Fibroblast of pulmonary artery (primary cell): ENCODE measurements around the gene RHPN2.

Experiments
- DNase-seq: peaks from one replicate; pipeline ENCODE4 v3.0.0-alpha.2; 2010; ENCODE audit warnings: low read depth
- H3K4me3 ChIP-seq: replicated peaks from 2 replicates; pipeline ENCODE4 v1.5.1; 2011; ENCODE audit warnings: low read depth, mild to moderate bottlenecking, control low read depth, low read length, moderate library complexity
- CTCF ChIP-seq: IDR thresholded peaks from 2 replicates; pipeline ENCODE4 v1.5.1; 2011; ENCODE audit warnings: mild to moderate bottlenecking, control low read depth, low read length, inconsistent platforms; ENCODE audit errors: missing control alignments

The RHPN2 gene

DNA sequence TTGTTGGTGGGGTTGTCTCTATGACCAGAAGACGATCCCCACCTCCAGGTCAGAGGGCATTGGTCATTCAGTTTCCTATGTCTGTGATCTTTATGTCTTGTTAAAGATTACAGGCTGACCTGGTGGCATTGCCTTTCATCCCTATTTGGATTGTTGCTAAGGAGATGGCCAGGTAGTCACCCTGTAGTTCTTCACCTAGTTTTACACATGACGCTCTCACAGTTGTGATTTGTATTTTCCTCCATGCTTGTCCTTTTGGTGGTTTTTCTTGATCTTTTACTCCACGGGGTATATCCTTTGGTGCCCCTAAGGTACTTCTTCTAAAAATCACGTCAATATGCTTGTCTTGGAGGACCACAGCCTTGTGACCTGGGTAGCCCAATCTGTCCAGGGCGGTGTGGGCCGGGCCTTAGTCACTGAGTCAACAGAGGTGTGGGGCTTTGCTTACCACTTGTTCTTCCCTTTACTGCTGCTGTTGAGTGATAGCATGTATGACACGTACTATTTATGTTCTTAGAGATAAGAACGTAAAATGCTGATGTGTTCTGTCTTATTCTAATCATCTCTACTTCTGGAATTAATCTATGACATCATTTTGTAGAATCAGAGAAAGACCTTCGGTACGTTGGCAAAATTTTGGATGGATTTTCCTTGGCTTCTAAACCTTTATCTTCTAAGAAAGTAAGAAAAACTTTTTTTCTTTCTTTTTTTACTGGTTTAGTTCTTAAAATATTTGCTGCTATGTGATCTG, 36.4 kb upstream of the RHPN2 start:
- DNase-seq: no peak
- no peak overlapping the region for H3K4me3 ChIP-seq
- no peak for TF ChIP-seq CTCF

- no peak for DNase-seq
- no peak for TF ChIP-seq CTCF
- no peak overlapping the region for H3K4me3 ChIP-seq
These were observed 33.4 kb upstream of the RHPN2 start for GRCh38 chr19:33098055-33098534.

- no peak for TF ChIP-seq CTCF
- no peak overlapping the region for H3K4me3 ChIP-seq
- DNase-seq: no peak
These were observed 31.3 kb upstream of the RHPN2 start for GRCh38 chr19:33096005-33096404.

- TF ChIP-seq CTCF: no peak
- no peak overlapping the region for H3K4me3 ChIP-seq
- DNase-seq: no peak
These were observed 29.9 kb upstream of the RHPN2 start for GRCh38 chr19:33094436-33095067.

- TF ChIP-seq CTCF: no peak
- H3K4me3 ChIP-seq: no peak overlapping the region
- DNase-seq: no peak
These were observed 28.9 kb upstream of the RHPN2 start for GRCh38 chr19:33093420-33094210.

DNA sequence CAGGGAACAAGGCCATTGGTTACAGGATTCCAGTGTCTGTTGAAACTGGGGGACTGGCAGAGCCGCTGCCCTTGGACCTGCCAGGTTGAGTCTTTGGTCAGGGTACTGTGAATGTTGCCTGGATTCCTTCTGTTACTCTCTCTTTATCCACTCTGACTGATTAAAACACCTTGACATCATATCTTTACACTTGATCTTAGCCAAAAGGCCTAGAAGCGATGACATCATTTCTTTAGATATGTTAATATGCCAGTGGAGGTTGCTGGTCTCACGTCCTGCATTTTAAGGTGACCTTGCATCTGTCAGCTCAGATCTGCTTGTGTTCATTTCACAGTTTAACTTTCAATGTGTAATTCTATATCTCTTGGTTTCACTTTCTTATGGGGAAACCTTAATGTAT, 25.5 kb upstream of the RHPN2 start:
- no peak overlapping the region for H3K4me3 ChIP-seq
- no peak for DNase-seq
- TF ChIP-seq CTCF: no peak
